KOPT-K1 (cell line): ENCODE measurements around the gene MCFD2.

Experiments used
- H3K27ac ChIP-seq: fragments of 200-600 bp; sonication (generic); 2 replicates; pipeline ENCODE4 v1.5.1; 2016; ENCODE audit warnings: antibody characterized with exemption, mild to moderate bottlenecking, low read depth, low read length; ENCODE audit not compliant: poor library complexity, severe bottlenecking
- H3K36me3 ChIP-seq: fragments of 200-600 bp; sonication (generic); 2 replicates; pipeline ENCODE4 v1.5.1; 2017; ENCODE audit warnings: antibody characterized with exemption, mild to moderate bottlenecking, low read length, moderate library complexity; ENCODE audit not compliant: insufficient read depth
- H3K9me3 ChIP-seq: fragments of 200-600 bp; sonication (generic); 2 replicates; pipeline ENCODE4 v1.5.1; 2017; ENCODE audit warnings: antibody characterized with exemption, low read length, mild to moderate bottlenecking; ENCODE audit not compliant: insufficient read depth, poor library complexity, severe bottlenecking

Gene MCFD2

GRCh38 chr2:46899053-46899452, 16.6 kb downstream of the MCFD2 start:
- no peaks in the 10 kb centered on the region for H3K9me3 ChIP-seq
- peaks cover 15% of the 10 kb centered on the region for H3K36me3 ChIP-seq
- no peak overlapping the region for H3K27ac ChIP-seq

- H3K27ac ChIP-seq = no peak overlapping the region
- H3K9me3 ChIP-seq = no peaks in the 10 kb centered on the region
- H3K36me3 ChIP-seq = 0 out of 2 replicates have a peak, but pooled peaks cover 8% of the 10 kb centered on the region
Observed at GRCh38 chr2:46898024-46898423, 17.6 kb downstream of the MCFD2 start.

- Histone ChIP-seq H3K9me3 (no peaks in the 10 kb centered on the region), H3K36me3 (no peaks in the 10 kb centered on the region), H3K27ac (no peak overlapping the region)
Observed at GRCh38 chr2:46893269-46893939, 22.2 kb downstream of the MCFD2 start.

GRCh38 chr2:46891956-46892553, 23.6 kb downstream of the MCFD2 start:
- Histone ChIP-seq H3K27ac (no peak overlapping the region), H3K36me3 (no peaks in the 10 kb centered on the region), H3K9me3 (no peaks in the 10 kb centered on the region)

DNA sequence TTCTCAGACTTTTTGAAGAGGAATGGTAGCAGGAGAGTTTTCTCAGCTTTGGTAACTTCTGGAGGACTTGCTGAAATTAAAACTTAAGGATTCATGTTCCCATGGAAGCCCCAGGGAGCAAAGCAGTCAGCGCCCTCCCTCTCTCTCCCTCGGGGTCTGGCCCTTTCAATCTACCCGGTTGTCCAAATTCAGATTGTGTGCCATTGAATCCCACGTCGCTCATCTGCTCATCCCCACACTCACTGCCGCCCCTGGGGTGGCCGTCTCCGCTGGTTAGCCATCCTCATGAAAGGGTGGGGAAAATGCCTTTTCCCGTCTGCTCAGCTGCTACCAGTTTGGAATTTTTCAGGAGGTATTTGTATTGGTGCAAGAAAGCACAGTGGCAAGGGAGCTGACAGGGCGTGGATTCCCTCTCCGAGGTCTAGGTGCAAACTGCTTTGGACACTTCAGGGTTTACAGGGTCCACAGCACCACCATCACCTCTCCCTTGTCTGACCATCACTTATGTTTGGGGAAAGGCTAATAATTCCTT, 27.1 kb downstream of the MCFD2 start:
- H3K27ac ChIP-seq = no peak overlapping the region
- no peaks in the 10 kb centered on the region for H3K9me3 ChIP-seq
- H3K36me3 ChIP-seq = no peaks in the 10 kb centered on the region

- no peak overlapping the region for H3K27ac ChIP-seq
- H3K9me3 ChIP-seq = no peaks in the 10 kb centered on the region
- no peaks in the 10 kb centered on the region for H3K36me3 ChIP-seq
Observed at GRCh38 chr2:46887028-46887885, 28.3 kb downstream of the MCFD2 start.

GRCh38 chr2:46886268-46887027, 29.2 kb downstream of the MCFD2 start:
- Histone ChIP-seq H3K36me3 (no peaks in the 10 kb centered on the region), H3K9me3 (no peaks in the 10 kb centered on the region), H3K27ac (no peak overlapping the region)

GRCh38 chr2:46885376-46885775, 30.2 kb downstream of the MCFD2 start:
- H3K9me3 ChIP-seq = no peaks in the 10 kb centered on the region
- H3K27ac ChIP-seq = no peak overlapping the region
- no peaks in the 10 kb centered on the region for H3K36me3 ChIP-seq

GRCh38 chr2:46879511-46879910, 36.1 kb downstream of the MCFD2 start:
- Histone ChIP-seq H3K9me3 (no peaks in the 10 kb centered on the region), H3K36me3 (no peaks in the 10 kb centered on the region), H3K27ac (no peak overlapping the region)

GRCh38 chr2:46878886-46879285, 36.7 kb downstream of the MCFD2 start:
- H3K27ac ChIP-seq = no peak overlapping the region
- H3K9me3 ChIP-seq = no peaks in the 10 kb centered on the region
- no peaks in the 10 kb centered on the region for H3K36me3 ChIP-seq

DNA sequence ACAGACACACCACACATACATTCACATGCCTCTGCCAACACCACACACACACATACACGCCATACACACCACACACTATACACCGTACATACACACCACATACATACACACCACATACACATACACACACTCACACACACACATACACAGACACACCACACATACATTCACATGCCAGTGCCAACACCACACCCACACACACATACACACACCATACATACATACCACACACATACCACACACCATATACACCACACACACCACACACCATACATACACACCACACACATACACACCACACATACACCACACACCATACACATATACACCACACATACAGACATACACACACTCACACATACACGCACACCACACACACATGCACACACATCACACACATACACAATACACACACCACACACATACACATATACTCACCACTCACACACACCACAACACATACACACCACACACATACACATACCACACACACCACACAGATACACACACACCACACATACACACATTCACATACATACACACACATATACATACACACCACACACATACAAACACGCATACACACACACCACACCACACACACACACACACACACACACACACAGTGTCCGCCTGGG, 37.2 kb downstream of the MCFD2 start:
- Histone ChIP-seq H3K9me3 (no peaks in the 10 kb centered on the region), H3K36me3 (no peaks in the 10 kb centered on the region), H3K27ac (no peak overlapping the region)

DNA sequence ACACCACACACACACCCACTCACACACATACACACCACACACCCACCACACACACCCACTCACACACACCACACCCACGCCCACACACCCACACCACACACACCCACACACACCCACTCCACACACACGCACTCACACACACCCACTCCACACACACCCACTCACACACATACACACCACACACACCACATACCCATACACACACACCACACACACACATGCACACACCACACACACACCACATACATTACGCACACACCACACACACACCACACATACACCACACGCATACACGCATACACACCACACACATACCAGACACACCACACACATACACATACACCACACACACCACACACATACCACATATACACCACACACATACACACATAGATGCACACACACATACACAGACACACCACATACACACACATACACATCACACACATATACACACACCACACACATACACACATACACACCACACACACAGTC, 37.9 kb downstream of the MCFD2 start:
- no peak overlapping the region for H3K27ac ChIP-seq
- no peaks in the 10 kb centered on the region for H3K36me3 ChIP-seq
- H3K9me3 ChIP-seq = no peaks in the 10 kb centered on the region

GRCh38 chr2:46876741-46877384, 38.7 kb downstream of the MCFD2 start:
- Histone ChIP-seq H3K27ac (no peak overlapping the region), H3K9me3 (no peaks in the 10 kb centered on the region), H3K36me3 (no peaks in the 10 kb centered on the region)
